Activated effector memory CD4-positive, alpha-beta T cell treated with anti-CD3 and anti-CD28 coated beads, Interleukin-2, amount 50 U/mL, for 16 hours (primary cell): ENCODE measurements around the gene MRPL55.

Source experiments
- DNase-seq: peaks from one replicate; pipeline ENCODE4 v3.0.0-alpha.2; 2020

MRPL55 gene

DNA sequence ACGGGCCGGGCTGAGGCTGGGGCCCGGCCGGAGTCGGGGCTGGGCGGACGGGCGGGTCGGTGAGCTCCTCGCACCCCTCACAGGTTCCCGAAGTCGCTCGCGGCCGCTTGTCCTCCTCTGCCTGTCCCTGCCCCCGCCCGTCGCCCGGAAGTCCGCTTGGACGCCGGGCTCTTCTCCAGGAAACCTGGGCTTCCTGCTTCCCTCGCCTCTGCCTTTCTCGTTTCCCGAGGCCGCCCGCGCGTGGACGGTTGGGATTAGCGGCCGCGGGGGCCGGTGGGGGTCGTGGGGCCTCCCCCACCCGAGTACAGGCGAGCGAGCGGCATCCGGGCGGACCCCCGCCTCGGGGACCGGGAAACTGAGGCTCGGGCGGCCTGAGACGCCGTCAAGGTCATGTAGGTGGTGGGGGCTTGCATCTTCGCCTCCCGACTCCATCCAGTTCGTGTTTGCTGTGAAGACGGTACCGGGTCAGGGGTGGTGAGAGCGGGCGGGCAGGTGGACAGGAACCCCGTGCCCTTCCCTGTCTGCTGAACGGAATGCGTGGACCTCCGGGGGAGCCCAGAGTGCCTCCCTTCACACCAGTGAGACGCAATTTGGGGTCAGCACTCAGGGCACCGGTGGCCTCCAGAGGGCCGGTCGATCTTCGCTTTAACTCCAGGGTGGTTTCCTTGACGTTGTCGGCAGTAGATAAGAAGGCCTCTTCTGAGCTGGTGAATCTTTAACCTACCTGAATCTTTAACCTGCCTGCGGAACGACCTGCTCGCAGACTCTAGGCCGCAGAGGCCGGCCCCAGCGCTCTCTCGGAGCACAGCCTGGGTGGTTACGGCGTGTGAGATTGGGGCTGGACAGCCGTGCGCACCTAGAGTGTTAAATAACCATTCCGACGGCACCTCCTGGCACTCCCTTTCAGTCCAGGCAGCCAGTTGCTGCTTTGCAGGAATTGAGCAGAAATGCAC lies 25.9 kb downstream of the MRPL55 start:
- DNase-seq, result peak; percentile 83

DNA sequence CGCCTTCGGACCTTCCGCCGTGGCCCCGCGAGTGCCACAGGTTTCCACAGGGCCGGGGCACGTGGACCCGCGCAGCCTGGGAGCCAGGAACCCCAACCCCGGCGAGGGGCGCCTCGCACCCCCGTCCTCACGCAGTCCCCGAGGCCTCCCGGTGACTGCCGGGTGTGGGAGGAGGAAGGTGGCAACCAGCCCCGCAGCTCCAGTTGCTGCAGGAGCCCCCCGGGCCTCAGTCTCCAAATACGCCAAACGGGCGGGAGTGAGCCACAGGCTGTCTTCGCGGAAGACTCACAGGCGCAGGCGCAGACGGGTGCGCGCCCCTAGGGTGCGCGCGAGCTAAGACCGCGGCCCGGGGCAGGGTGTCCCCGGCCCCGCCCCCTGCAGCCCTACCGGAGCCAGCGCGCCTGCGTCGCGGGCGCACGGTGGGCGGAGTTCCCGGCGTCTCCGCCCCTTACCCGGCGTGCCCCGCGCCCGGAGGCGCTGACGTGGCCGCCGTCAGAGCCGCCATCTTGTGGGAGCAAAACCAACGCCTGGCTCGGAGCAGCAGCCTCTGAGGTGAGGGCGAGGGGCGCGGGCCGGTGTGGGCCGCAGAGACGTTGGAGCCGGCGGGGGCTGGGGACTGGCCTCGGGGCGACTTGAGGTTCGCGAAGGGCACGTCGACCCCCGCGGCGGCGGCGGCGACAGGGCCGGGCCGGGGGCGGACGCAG lies 26.7 kb downstream of the MRPL55 start, which contains the start of gene ARF1:
Gene ARF1 (plus strand): TSS at position 495 of the 704 bp plus-strand sequence. CDS start 14,407 bp downstream, outside the sequence.
- peak; percentile 98 for DNase-seq

DNA sequence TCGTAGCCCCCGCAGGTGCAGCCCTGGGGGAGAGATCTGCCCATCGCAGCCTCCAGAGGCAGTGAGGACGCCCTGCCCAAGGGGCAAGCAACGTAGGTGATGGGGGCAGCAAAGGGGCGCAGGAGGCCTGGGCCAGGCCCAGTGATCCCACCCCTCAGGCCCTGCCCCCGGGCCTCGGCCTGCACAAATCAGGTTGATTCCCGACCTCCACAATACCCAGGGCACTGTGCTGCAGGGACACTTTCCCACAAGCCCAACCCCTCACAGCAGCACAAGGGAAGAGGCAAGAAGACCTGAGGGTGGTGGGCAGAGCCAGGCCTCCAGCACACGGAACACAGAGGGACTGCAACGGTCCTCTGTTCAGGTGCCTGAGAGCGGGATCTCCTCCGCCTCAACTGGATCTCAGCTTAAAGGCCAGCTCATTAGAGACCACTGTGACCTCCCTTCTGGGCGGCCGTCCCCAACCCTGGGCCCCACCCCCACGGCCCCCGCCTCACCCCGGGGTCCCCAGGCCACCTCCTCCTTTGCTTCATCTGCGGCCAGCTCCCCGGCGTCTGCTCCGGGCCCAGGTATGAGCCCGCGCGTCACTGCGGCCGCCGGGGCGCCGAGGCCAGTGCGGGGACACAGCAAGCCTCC lies 27.4 kb downstream of the MRPL55 start:
- peak; percentile 72 for DNase-seq

DNA sequence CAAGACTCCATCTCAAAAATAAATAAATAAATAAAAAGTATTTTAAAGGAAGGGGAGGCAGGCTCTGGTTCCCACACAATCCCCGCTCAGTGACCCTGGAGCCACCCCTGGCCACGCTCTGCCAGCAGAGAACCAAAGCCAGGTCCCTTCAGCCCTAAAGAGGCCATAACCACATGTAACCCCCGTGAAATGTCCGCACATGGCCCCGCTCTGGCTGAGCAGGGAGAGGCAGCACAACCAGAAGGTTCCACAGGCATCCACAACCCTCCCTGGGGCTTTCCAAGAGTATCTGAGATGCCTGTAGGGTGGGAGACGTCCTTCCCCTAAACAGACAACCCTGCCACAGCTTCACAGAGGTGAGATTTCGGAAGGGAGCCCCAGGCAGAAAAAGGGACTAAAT lies 28.0 kb downstream of the MRPL55 start:
- no peak for DNase-seq

DNA sequence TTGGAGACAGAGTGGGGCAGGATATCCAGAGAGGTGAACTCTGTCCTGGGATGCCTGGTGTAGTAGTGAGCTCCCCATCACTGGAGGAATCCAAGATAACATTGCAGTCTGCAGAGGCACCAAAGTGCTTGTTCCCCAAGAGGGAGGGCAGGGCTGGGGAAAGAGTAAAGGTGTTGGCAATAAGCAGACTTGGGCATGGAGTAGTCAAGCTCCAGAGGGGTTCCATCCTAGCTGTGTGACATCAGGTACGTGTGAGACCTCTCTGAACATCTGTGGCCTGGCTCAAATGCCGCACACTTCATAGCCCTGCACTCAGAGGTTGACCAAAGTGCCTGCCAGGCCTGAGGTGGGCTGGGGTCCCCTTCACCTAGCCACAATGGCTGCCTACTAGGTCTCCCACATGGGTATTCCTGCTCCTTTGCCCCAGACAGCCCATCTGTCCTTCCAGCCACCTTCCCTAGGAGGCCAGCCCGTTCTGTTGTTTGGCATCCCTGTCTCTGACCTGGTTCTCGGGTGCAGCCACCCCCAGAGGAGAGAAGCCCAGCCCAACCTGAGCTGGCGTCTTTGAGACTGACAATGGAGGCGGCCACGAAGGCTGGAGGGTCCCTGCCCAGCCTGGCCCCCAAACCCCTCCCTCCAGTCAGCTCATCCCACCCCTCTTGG lies 29.4 kb downstream of the MRPL55 start:
- peak; percentile 48 for DNase-seq

DNA sequence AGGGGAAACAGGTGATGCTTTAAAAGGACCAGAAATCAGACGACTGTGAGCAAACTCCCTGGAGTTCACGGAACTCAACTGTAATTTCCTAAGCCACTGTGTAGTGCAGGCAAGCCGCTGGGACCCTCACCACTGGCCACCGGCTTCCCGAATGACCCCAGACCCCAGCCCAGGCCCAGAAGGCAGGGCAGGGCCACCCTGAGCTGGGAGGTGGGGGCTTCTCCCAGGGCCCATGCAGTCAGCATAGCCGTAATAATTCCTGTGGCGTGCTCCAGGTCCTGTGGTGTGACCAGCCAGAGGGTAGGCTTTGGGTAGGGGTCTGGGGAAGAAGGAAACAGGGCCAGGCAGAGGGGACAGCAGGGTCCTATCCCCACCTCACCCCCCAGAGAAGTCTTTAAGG lies 30.1 kb downstream of the MRPL55 start:
- DNase-seq, result peak; percentile 54

DNA sequence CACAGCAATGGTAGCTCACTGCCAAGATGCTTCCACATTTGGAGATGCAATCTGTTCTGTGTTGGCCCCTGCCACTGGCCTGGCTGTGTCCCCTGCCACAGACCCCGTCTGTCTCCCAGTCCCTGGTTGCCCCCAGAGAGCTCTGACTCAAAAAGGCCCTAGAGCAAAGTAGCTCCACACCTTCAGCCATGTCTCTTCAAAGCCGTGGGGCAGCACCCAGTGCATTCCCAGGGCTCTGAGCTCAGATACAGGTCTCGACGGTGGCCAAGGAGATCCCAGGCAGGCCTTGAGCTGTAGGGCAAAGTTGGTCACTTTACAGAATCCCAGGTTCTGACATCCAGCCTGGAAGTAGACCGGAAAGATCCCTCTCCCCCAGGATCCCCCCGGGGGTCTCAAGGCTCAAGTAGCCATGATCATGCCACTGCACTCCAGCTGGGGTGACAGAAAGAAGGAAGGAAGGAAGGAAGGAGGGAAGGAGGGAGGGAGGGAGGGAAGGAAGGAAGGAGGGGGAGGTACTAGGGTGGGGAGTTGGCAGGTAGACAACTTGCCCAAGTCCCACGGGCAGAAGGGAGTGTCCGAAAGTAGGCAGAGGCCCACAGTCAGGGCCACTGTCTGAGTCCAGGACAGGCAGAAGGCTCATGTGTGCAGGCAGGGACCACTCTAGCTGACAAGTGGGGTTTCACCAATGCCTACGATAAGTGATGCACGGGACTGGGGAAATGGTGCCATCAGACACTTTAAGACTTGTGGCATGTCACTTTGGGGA lies 31.4 kb downstream of the MRPL55 start:
- peak; percentile 58 for DNase-seq

DNA sequence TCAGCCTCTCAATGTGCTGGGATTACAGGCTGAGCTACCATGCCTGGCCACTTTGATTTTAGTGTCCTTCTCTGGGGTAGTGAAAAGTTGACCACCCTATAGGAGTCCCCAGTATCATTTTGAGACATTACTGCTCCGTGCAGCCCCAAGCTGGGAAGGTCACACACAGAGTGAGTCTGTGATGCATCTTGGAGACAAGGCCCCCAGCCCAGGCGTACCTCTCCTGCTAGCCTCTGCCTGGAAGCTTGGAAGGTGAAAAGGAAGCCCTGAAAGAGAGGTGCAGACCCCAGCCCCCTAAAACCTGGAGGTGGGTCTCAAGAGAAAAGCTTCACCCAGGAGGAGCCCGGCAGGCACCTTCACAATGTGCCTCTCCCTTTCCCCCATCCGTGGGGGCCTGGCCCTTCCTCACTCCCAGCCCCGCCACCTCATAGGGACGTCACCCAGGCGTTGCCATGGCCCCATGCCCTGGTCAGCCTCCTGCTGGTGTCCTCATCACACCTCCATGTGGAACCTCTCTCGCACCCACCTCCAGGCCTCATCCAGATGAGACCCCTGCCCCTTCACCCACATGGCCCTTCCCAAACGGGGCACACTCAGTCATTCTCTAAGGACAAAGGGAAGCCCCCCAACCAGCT lies 32.2 kb downstream of the MRPL55 start:
- DNase-seq, result peak; percentile 62

DNA sequence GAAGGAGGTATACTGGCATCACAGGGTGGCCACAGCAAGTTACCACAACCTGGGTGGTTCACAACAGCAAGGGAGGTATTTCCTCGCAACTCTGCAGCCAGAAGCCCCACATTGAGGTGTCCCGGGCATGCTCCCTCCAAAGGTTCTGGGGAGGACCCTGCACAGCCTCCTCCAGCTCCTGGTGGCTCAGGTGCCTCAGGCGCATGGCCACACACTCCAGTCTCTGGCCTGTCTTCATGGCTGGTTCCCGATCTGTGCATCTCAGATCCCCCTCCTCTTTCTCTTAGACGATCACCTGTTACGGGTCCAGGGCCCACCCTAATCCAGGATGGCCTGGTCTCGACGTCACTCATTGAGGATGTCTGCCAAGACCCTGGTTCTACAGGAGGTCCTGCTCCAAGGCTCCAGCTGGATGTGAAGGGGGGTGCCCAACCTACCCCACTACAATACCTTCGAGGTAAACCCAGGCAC lies 33.3 kb downstream of the MRPL55 start:
- peak; percentile 51 for DNase-seq

DNA sequence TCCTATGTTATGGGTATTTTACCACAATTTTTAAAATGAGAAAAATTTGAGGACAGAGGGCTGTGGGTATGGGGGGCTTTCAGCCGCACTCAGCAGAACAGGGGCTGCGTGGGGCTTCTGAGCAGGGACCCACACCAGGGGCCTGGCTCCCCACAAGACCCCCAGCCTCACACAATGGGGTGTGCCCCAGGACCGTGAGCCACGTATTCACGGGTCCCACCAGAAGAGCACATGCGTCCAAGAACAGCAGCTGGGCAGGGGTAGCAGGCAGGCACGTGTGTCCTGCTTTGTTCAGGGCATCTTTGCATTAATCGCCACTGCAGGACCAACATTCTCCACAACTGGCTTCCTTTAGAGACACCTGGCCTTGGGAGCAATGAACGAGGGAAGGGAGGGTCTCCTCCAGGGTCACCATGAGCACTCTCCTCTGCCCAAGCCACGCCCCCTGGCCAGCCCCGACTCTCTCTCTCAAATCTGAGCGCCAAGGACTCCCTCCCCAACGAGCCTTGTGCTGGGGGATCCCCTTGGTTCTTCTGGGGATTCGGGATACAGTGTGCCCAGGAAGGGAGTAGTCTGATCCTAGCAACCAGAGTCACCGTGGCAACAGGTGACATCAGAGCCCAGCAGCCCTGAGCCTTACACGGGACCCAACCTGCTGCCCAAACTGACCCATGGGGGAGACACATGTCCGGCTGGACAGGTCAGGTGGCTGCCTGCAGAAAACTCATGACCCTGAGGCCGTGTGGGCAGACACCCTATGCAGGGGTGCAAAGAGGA lies 34.0 kb downstream of the MRPL55 start:
- DNase-seq, result peak; percentile 54

DNA sequence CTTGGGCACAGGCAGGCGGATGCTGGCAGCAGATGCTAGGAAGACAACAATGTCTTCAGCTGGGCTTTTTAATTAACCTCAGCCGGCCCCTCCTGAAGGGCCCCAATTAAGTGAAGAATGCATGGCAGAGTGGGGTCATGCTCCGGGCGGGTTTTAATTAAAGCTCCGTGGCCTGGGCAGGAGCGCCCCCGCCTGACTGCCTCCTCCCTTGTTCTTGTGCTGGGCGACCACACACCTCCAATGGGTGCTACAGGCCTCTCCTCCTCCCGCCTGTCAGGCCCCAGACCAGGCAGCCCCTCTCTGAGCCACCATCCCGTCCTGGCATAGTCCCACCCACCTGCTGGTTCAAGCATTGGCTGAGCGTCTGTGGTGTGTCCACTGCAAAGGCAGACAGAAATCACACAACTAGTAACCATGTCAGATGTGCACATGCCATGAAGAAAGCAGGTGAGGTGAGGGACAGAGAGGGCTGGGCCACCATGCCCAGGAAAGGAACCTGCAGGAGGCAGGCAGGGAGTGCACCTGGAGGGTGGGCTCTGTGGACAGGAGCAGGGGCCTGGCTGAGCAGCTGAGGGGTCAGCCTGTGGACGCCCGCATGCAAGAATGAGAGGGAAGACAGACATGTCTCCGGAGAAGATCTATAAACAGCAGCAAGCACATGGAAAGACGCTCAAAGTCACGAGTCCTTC lies 35.1 kb downstream of the MRPL55 start:
- DNase-seq, result peak; percentile 64

DNA sequence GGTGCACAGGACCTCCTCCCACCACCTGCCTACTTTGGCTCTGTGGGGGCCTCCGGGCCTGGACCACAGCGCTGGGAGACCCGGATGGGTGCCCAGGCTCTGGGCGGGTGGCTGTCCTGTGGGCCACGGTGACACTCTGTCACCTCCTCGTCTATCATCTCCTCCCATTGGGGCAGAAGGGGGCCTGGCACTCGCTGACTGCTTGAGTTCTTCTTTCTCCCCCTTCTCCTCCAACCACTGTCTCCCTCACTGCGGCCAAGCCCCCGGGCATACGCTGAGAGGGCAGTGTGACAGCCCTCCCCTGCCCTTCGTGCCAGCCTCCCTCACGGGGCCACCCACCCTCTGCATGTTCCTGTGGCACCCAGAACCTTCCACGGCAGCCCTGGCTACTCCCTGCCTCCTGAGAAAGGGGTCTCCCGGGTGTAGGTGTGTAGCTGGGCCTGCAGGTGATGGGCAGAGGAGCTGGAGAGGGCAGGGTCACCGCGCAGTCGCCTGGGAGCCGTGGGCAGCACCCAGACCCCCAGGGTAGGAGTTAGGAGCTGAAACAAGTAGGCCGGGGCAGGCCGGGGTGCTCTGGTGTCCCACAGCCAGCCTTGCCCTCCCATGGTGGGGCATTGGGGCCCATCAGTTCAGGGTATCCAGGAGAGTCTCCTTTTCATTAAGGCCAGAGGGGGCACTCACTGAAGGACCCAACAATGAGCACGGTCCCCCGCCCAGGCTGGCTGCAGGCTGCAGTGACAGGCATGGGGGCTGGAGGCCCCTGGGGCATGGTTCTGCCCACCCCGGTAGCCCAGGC lies 35.8 kb downstream of the MRPL55 start:
- DNase-seq, result peak; percentile 59

DNA sequence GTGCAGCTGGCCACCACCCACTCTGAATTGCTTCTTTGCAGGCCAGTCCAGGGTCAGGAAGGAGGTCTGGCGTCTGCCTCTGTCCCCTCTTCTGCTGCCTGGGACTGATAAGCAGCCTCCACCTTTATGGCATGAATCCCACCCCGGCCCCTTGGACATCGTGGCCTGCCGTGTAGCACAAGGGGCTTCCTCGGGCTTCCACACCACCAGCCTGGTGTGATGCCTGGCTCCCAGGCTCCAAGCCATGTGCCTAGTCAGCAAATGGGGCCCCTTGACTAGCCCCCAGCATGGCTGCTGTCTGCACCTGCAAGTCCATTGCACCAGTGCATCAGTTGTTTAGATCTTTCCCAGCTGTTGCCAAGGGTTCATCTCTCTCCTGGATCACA lies 36.4 kb downstream of the MRPL55 start:
- peak; percentile 47 for DNase-seq

DNA sequence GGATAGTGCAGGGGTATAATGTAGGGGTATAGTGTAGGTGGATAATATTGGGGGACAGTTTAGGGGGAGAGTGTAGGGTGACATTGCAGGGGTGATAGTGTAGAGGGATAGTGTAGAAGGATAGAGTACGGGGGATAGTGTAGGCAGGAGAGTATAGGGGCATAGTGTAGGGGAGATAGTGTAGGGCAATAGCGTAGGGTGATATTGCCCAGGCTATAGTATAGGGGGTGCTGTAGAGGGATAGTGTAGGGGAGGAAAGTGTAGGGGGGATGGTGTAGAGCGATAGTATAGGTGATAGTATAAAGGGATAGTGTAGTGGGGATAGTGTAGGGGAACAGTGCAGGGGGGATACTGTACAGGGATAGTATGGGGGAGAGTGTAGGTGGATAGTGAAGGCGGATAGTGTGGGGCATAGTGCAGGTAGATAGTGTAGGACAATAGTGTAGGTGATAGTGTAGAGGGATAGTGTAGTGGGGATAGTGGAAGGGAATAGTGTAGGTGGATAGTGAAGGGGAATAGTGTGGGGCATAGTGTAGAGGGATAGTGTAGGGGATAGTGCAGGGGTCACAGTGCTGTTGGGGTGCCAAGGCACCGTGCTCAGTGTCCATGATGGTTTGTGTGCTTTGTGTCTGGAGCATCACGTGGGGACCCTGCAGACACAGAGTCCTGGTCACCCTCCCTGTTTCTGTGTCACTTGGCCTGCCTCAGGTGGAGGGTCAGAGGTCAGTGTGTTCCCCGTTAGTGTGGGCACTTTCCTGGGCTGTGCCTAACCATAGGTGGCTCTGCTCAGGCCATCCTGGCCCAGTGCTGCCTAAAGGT lies 37.1 kb downstream of the MRPL55 start:
- peak; percentile 34 for DNase-seq

DNA sequence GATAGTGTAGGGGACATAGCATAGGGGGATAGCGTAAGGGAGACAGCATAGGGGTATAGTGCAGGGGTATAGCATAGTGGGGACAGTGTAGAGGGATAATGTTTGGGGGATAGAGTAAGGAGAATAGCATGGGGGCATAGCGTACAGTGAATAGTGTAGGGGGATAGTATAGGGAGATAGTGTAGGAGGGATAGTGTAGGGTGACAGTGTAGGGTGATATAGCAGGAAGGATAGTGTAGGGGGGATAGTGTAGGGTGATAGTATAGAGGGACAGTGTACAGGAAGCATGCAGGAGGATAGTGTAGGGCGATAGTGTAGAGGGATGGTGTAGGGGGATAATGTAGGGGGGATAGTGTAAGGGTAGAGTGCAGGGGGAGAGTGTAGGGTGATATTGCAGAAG lies 38.2 kb downstream of the MRPL55 start:
- DNase-seq, result no peak

DNA sequence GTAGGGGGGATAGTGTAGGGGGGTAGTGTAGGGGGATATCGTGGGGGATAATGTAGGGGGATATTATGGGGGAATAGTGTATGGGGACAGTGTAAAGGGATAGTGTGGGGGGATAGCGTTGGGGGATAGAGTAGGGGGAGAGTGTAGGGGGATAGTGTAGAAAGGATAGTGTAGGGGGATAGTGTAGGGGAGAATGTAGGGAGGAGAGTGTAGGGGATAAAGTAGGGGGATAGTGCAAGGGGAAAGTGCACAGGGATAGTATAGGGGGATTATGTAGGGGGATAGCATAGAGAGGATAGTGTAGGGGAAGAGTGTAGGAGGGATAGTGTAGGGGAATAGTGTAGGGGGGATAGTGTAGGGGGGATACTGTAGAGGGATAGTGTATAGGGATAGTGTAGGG lies 38.9 kb downstream of the MRPL55 start:
- no peak for DNase-seq

DNA sequence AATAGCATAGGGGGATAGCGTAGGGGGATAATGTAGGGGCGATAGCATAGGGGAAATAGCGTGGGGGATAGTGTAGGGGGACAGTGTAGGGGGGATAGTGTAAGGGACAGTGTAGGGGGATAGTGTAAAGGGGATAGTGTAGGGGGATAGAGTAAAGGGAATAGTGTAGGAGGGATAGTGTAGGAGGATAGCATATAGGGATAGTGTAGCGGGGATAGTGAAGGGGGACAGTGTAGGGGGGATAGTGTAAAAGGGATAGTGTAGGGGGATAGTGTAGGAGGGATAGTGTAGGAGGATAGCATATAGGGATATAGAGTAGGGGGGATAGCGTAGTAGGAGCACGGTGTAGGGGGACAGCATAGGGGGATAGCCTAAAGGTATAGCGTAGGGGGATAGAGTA lies 40.7 kb downstream of the MRPL55 start:
- DNase-seq, result no peak
